HepG2 (cell line): ENCODE measurements around the gene ENO2. TPM values are rescaled to one million over a fixed set of nuclear protein-coding genes. Genes with fewer than 3 reads are reported as not detected.

Source experiments
- CBFB ChIP-seq: sonication (generic); formaldehyde crosslinking; IDR thresholded peaks from 2 replicates; pipeline ENCODE4 v1.4.0; 2020; ENCODE audit warnings: missing genetic modification reagents
- CBX2 ChIP-seq, 2 experiments: fragments of 200-600 bp in 1 of 2; sonication (generic); formaldehyde crosslinking in 1 of 2; IDR thresholded peaks; 2 replicates each; pipeline versions ENCODE4 v1.7.0 to v1.8.1; 2018 to 2022; ENCODE audit warnings: low read depth in 2 of 2, low read length in 1 of 2, mild to moderate bottlenecking in 1 of 2, missing genetic modification reagents in 1 of 2
- FOXA1 ChIP-seq, 2 experiments: fragments of 450-650 bp in 1 of 2; sonication (generic) in 1 of 2; formaldehyde crosslinking in 1 of 2; IDR thresholded peaks; 2 replicates each; pipeline versions ENCODE4 v1.4.0 to v1.6.1; 2016 to 2020; ENCODE audit warnings: missing genetic modification reagents in 1 of 2
- HCFC1 ChIP-seq: fragments of 150-350 bp; IDR thresholded peaks from 2 replicates; pipeline ENCODE4 v1.6.1; 2014; ENCODE audit warnings: low read depth, low read length
- HNRNPK ChIP-seq: fragments of 200-400 bp; formaldehyde crosslinking; IDR thresholded peaks from 2 replicates; pipeline ENCODE4 v1.6.1; 2018; ENCODE audit warnings: low read length, low read depth, moderate library complexity, mild to moderate bottlenecking; ENCODE audit not compliant: poor library complexity, severe bottlenecking
- HNRNPL ChIP-seq: fragments of 200-400 bp; formaldehyde crosslinking; IDR thresholded peaks from 2 replicates; pipeline ENCODE4 v1.6.1; 2017; ENCODE audit warnings: mild to moderate bottlenecking, low read depth, low read length
- JARID2 ChIP-seq: sonication (generic); formaldehyde crosslinking; IDR thresholded peaks from 2 replicates; pipeline ENCODE4 v1.8.1; 2023; ENCODE audit warnings: missing genetic modification reagents, inconsistent platforms; ENCODE audit not compliant: insufficient replicate concordance
- MYC ChIP-seq: sonication (generic); formaldehyde crosslinking; IDR thresholded peaks from 2 replicates; pipeline ENCODE4 v1.9.0; 2021; ENCODE audit warnings: missing genetic modification reagents, borderline replicate concordance
- NCOA1 ChIP-seq: sonication (generic); formaldehyde crosslinking; IDR thresholded peaks from 2 replicates; pipeline ENCODE4 v1.9.0; 2021; ENCODE audit warnings: missing genetic modification reagents
- PHF8 ChIP-seq: sonication (generic); formaldehyde crosslinking; IDR thresholded peaks from 2 replicates; pipeline ENCODE4 v1.5.0; 2020; ENCODE audit warnings: missing genetic modification reagents
- RBM22 ChIP-seq: fragments of 200-400 bp; formaldehyde crosslinking; optimal IDR thresholded peaks from 2 replicates; pipeline ENCODE3; 2017; ENCODE audit warnings: mild to moderate bottlenecking, low read length, moderate library complexity
- SNRNP70 ChIP-seq: fragments of 200-400 bp; formaldehyde crosslinking; IDR thresholded peaks from 2 replicates; pipeline ENCODE4 v1.6.1; 2017; ENCODE audit warnings: mild to moderate bottlenecking, low read depth, low read length, moderate library complexity
- SRSF1 ChIP-seq: fragments of 200-400 bp; formaldehyde crosslinking; optimal IDR thresholded peaks from 2 replicates; pipeline ENCODE3; 2017; ENCODE audit warnings: mild to moderate bottlenecking, low read depth, low read length, moderate library complexity
- ZKSCAN5 ChIP-seq: sonication (generic); formaldehyde crosslinking; IDR thresholded peaks from 2 replicates; pipeline ENCODE4 v1.5.1; 2020; ENCODE audit warnings: mild to moderate bottlenecking, missing genetic modification reagents
- ZNF124 ChIP-seq: sonication (generic); formaldehyde crosslinking; IDR thresholded peaks from 2 replicates; pipeline ENCODE4 v1.4.0; 2020; ENCODE audit warnings: missing genetic modification reagents
- ZNF143 ChIP-seq: sonication (generic); formaldehyde crosslinking; IDR thresholded peaks from 2 replicates; pipeline ENCODE4 v1.4.0; 2020; ENCODE audit warnings: missing genetic modification reagents
- ZNF333 ChIP-seq: sonication (generic); formaldehyde crosslinking; IDR thresholded peaks from 2 replicates; pipeline ENCODE4 v1.4.0; 2020; ENCODE audit warnings: mild to moderate bottlenecking, missing genetic modification reagents, borderline replicate concordance
- ZNF33B ChIP-seq: sonication (generic); formaldehyde crosslinking; IDR thresholded peaks from 2 replicates; pipeline ENCODE4 v1.5.1; 2020; ENCODE audit warnings: mild to moderate bottlenecking, missing genetic modification reagents
- ZNF441 ChIP-seq: sonication (generic); formaldehyde crosslinking; IDR thresholded peaks from 2 replicates; pipeline ENCODE4 v1.7.0; 2021; ENCODE audit warnings: missing genetic modification reagents, borderline replicate concordance
- ZNF468 ChIP-seq: sonication (generic); formaldehyde crosslinking; IDR thresholded peaks from 2 replicates; pipeline ENCODE4 v1.8.0; 2022; ENCODE audit warnings: mild to moderate bottlenecking, moderate library complexity, missing genetic modification reagents
- ZNF543 ChIP-seq: sonication (generic); formaldehyde crosslinking; IDR thresholded peaks from 2 replicates; pipeline ENCODE4 v1.4.0; 2020; ENCODE audit warnings: mild to moderate bottlenecking, missing genetic modification reagents
- ZNF607 ChIP-seq: sonication (generic); formaldehyde crosslinking; IDR thresholded peaks from 2 replicates; pipeline ENCODE4 v1.5.1; 2020; ENCODE audit warnings: missing genetic modification reagents, mild to moderate bottlenecking, borderline replicate concordance
- ZNF746 ChIP-seq: sonication (generic); formaldehyde crosslinking; IDR thresholded peaks from 2 replicates; pipeline ENCODE4 v1.8.0; 2022; ENCODE audit warnings: mild to moderate bottlenecking, missing genetic modification reagents
- ZNF747 ChIP-seq: sonication (generic); formaldehyde crosslinking; IDR thresholded peaks from 2 replicates; pipeline ENCODE4 v1.8.1; 2023; ENCODE audit warnings: missing genetic modification reagents, mild to moderate bottlenecking, borderline replicate concordance
- ZNF790 ChIP-seq: sonication (generic); formaldehyde crosslinking; IDR thresholded peaks from 2 replicates; pipeline ENCODE4 v1.8.0; 2022; ENCODE audit warnings: missing genetic modification reagents, mild to moderate bottlenecking, borderline replicate concordance
- ZNF878 ChIP-seq: sonication (generic); formaldehyde crosslinking; IDR thresholded peaks from 2 replicates; pipeline ENCODE4 v1.8.1; 2023; ENCODE audit warnings: mild to moderate bottlenecking, missing genetic modification reagents, moderate library complexity
- polyA plus RNA-seq, 8 experiments: library from polyadenylated mRNA; depleted of rRNA in 3 of 8; stranded (reverse) in 7 of 8; unstranded in 1 of 8; fragments of >200 nt; fragmentation: Illumina TruSeq in 4 of 8; extraction: Trizol in 4 of 8; gene quantifications; 2 replicates each; pipeline versions ENCODE4 v1.2.1 to v1.2.3, GENCODE V29; 2011 to 2016; ENCODE audit warnings: low read depth in 4 of 8, missing spikeins in 1 of 8, mixed read lengths in 1 of 8; ENCODE audit not compliant: insufficient read depth in 1 of 8
- total RNA-seq, 5 experiments: library from RNA; depleted of rRNA; stranded (reverse); fragments of >200 nt; fragmentation: Illumina TruSeq; extraction: Trizol; gene quantifications; 2 replicates each; pipeline ENCODE4 v1.2.3, GENCODE V29; 2016; ENCODE audit warnings: low read depth in 1 of 5
- TF ChIP-seq, protein P1 (sequence below): sonication (generic); formaldehyde crosslinking; IDR thresholded peaks from 2 replicates; pipeline ENCODE4 v1.8.1; 2023; ENCODE audit warnings: mild to moderate bottlenecking, missing genetic modification reagents, borderline replicate concordance
- TF ChIP-seq, protein P2 (sequence below): sonication (generic); formaldehyde crosslinking; IDR thresholded peaks from 2 replicates; pipeline ENCODE4 v1.4.0; 2020; ENCODE audit warnings: missing genetic modification reagents, low read depth, mild to moderate bottlenecking, borderline replicate concordance

ENO2 gene
- total and polyA plus RNA-seq, 2 of the 13 experiments (the other 11 are each of a cell fraction or from before 2014, with no cell fraction given): 19.3 to 136 TPM

DNA sequence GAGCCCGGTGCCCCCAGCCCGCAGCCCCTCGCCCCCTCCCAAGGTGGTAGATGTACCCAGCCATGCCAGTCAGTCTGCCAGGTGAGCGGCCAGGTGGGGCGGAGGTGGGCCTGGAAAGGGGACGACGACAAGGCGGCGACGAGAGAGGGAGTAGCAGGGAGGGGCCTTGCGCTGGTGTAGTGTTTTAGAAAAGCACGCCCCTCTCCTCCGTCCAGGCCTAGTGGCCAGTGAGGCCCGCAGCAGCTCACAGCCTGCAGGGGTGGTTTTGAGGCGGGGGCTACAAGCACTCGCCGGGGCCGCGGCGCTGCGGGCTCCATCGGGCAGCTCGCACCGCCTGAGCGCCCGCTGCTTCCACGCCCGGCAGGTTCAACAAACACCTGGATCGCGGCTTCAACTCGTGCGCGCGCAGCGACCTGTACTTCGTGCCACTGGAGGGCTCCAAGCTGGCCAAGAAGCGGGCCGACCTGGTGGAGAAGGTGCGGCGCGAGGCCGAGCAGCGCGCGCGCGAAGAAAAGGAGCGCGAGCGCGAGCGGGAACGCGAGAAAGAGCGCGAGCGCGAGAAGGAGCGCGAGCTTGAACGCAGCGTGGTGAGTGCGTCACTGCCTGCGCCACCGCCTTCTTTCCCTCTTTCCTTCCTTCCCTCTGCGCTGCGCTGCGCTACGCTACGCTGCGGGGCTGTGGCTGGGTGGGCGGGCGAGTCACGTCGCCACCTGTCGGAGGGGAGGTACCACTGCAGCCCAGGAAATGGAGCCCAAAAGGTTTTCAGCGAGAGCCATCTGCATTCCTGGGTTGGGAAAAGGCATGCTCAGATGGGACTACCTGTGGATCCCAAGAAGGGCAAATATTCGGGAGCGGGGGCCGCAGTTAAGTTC, 23.3 kb downstream of the ENO2 start (continued):
- TF ChIP-seq RBM22 (peak; percentile 94), ZNF143 (peak; percentile 33; the same call in 1 of the 2 replicates), ZNF878 (CRISPR knock-in tag) (no peak), CBX2 (IDR thresholded peaks at IDR 0.05; ENCODE audit: low read depth, low read length) (no peak), CBX2 (CRISPR knock-in tag; IDR thresholded peaks at IDR 0.05; ENCODE audit: low read depth) (0 out of 2 replicates have a peak, but pooled peaks have one; percentile 72), FOXA1 (IDR thresholded peaks at IDR 0.05) (no peak), FOXA1 (CRISPR knock-in tag; IDR thresholded peaks at IDR 0.05) (peak; percentile 69), JARID2 (CRISPR knock-in tag) (peak; percentile 86), ZKSCAN5 (CRISPR knock-in tag) (no peak), ZNF747 (CRISPR knock-in tag) (peak; percentile 98), ZNF790 (CRISPR knock-in tag) (peak; percentile 93; the same call in 1 of the 2 replicates), ZNF468 (CRISPR knock-in tag) (0 out of 2 replicates have a peak, but pooled peaks have one; percentile 37), HCFC1 (peak; percentile 60), MYC (CRISPR knock-in tag) (peak; percentile 89), PHF8 (CRISPR knock-in tag) (peak; percentile 88), ZNF543 (no peak), HNRNPL (peak; percentile 52; the same call in 1 of the 2 replicates), ZNF33B (peak; percentile 56; the same call in 1 of the 2 replicates), SNRNP70 (no peak), ZNF607 (peak; percentile 85), NCOA1 (CRISPR knock-in tag) (no peak), ZNF441 (peak; percentile 81), CBFB (peak; percentile 90), ZNF124 (CRISPR knock-in tag) (peak; percentile 85), ZNF333 (CRISPR knock-in tag) (no peak), SRSF1 (peak; percentile 66), HNRNPK (peak; percentile 62), ZNF746 (peak; percentile 56; the same call in 1 of the 2 replicates)
- TF ChIP-seq, protein P1, sequence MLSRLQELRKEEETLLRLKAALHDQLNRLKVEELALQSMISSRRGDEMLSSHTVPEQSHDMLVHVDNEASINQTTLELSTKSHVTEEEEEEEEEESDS (CRISPR knock-in tag): peak; percentile 89; the same call in 1 of the 2 replicates
- TF ChIP-seq, protein P2, sequence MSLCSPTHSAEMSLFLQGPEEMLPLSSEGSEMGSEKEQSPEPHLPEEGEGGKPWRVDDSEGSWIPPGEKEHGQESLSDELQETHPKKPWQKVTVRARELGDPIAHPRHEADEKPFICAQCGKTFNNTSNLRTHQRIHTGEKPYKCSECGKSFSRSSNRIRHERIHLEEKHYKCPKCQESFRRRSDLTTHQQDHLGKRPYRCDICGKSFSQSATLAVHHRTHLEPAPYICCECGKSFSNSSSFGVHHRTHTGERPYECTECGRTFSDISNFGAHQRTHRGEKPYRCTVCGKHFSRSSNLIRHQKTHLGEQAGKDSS (CRISPR knock-in tag): peak; percentile 56; the same call in 1 of the 2 replicates
